Measurements from ENCODE around the gene RHBDD1. TPM values are rescaled to one million over a fixed set of nuclear protein-coding genes. Genes with fewer than 3 reads are reported as not detected.

RHBDD1 gene
- total and polyA plus RNA-seq, 4 donors, result 8.5 to 45.8 (median 16.1) TPM

DNA sequence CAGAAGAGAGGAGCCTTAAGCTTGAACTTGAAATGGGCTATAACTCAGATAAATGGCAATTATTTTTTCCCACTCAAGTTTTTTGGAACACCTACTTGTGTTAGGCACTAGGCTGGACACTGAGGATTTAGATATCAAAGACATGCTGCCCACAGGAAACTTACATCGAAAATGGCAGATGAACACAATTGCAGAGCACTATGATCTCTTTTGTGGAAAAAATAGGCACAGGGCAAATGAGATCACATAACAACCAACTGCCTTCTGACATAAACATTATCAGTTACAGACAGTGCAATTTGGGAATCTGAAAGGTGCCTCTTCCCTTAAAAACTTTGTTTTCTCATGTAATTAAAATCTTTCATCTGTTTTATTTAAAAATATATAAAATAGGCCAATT is 32.4 kb upstream of the RHBDD1 start:
- Histone ChIP-seq H3K9ac (ENCODE audit: low read depth in 1 of 2, low read length in 2 of 2) (no peak overlapping the region), H3K36me3 (ENCODE audit: control insufficient read depth in 4 of 4, insufficient read depth in 3 of 4, low read depth in 1 of 4, low read length in 3 of 4) (no peaks in the 10 kb centered on the region), H3K4me3 (ENCODE audit: low read depth in 1 of 3, low read length in 3 of 3) (no peak overlapping the region), H3K4me1 (ENCODE audit: control insufficient read depth in 4 of 4, insufficient read depth in 4 of 4, low read length in 3 of 4) (peaks cover 0 to 23% (median 14%) of the 10 kb centered on the region in 4 donors), H3K27me3 (ENCODE audit: control insufficient read depth in 4 of 4, insufficient read depth in 4 of 4, low read length in 3 of 4) (no peaks in the 10 kb centered on the region), H3K9me3 (ENCODE audit: control insufficient read depth in 4 of 4, low read length in 3 of 4) (no peaks in the 10 kb centered on the region), H3K27ac (ENCODE audit: low read depth in 1 of 2, low read length in 2 of 2) (no peak overlapping the region)
- DNase-seq (ENCODE audit: low spot score), result no peak
- TF ChIP-seq CTCF (IDR thresholded peaks at IDR 0.05; ENCODE audit: low read depth, low read length, missing input control) (no peak), EGR1 (IDR thresholded peaks at IDR 0.05; ENCODE audit: low read depth in 2 of 2) (no peak), NR2F2 (IDR thresholded peaks at IDR 0.05) (no peak), HNF4A (conservative IDR thresholded peaks at IDR 0.05) (no peak), MAX (IDR thresholded peaks at IDR 0.05) (no peak), HNF4G (IDR thresholded peaks at IDR 0.05) (no peak), TAF1 (conservative IDR thresholded peaks at IDR 0.05) (no peak), RXRA (IDR thresholded peaks at IDR 0.05) (no peak), SP1 (IDR thresholded peaks at IDR 0.05) (no peak), REST (IDR thresholded peaks at IDR 0.05) (no peak)
- TF ChIP-seq, protein P1, sequence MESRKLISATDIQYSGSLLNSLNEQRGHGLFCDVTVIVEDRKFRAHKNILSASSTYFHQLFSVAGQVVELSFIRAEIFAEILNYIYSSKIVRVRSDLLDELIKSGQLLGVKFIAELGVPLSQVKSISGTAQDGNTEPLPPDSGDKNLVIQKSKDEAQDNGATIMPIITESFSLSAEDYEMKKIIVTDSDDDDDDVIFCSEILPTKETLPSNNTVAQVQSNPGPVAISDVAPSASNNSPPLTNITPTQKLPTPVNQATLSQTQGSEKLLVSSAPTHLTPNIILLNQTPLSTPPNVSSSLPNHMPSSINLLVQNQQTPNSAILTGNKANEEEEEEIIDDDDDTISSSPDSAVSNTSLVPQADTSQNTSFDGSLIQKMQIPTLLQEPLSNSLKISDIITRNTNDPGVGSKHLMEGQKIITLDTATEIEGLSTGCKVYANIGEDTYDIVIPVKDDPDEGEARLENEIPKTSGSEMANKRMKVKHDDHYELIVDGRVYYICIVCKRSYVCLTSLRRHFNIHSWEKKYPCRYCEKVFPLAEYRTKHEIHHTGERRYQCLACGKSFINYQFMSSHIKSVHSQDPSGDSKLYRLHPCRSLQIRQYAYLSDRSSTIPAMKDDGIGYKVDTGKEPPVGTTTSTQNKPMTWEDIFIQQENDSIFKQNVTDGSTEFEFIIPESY (IDR thresholded peaks at IDR 0.05), result no peak
- 72% methylated on average over 1 of the region's 1 CpG for WGBS

- no peaks in the 10 kb centered on the region for H3K9me3 ChIP-seq (ENCODE audit: control insufficient read depth in 4 of 4, low read length in 3 of 4)
- TF ChIP-seq RAD21 (IDR thresholded peaks at IDR 0.05) (peak in 1 of 2 donors; percentile 54), MAX (IDR thresholded peaks at IDR 0.05) (no peak)
- no peak overlapping the region for H3K27ac ChIP-seq (ENCODE audit: low read depth in 1 of 2, low read length in 2 of 2)
- no peak overlapping the region for H3K9ac ChIP-seq (ENCODE audit: low read depth in 1 of 2, low read length in 2 of 2)
- no peak for DNase-seq (ENCODE audit: low spot score)
- WGBS, result 98% methylated on average over 1 of the region's 1 CpG
- H3K36me3 ChIP-seq (ENCODE audit: control insufficient read depth in 4 of 4, insufficient read depth in 3 of 4, low read depth in 1 of 4, low read length in 3 of 4), result no peaks in the 10 kb centered on the region
- H3K4me1 ChIP-seq (ENCODE audit: control insufficient read depth in 4 of 4, insufficient read depth in 4 of 4, low read length in 3 of 4), result no peaks in the 10 kb centered on the region
- no peaks in the 10 kb centered on the region for H3K27me3 ChIP-seq (ENCODE audit: control insufficient read depth in 4 of 4, insufficient read depth in 4 of 4, low read length in 3 of 4)
- no peak overlapping the region for H3K4me3 ChIP-seq (ENCODE audit: low read depth in 1 of 3, low read length in 3 of 3)
These were observed 22.6 kb upstream of the RHBDD1 start for GRCh38 chr2:226813148-226813701.

Data from liver (tissue), 9 donors.